Fibroblast of lung (primary cell): ENCODE measurements around the gene UROC1.

ENCODE experiments used
- EZH2 ChIP-seq: IDR thresholded peaks from 2 replicates; pipeline ENCODE4 v1.5.1; 2012; ENCODE audit warnings: low read length, control low read depth, mild to moderate bottlenecking; ENCODE audit errors: missing control alignments
- TF ChIP-seq, protein P1 (sequence below), 2 donors: IDR thresholded peaks in 1 of 2; conservative IDR thresholded peaks in 1 of 2; 1 replicate in 1 of 2; 2 replicates in 1 of 2; pipeline ENCODE4 v1.5.1; 2011 to 2012; ENCODE audit warnings: low read length in 2 of 2, control low read depth in 1 of 2, inconsistent platforms in 1 of 2, low read depth in 1 of 2, mild to moderate bottlenecking in 1 of 2

DNA sequence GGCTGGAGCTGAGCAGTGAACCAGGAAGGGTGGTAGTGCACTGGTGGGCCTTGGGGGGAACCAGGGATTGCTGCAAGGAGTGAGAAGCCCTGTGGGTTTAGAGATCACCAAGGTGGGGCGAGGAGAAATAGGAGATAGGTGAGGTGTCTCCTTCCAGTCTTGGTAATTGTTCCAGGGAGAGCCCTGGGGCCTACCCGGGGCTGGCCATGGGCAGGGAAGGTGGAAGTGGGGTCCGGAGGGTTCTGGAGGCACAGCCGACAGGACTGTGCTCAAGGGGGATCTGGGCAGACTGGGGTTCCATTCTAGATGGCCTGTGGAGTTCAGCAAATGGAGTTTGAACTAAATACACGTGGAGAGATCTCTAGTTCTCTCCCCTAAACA lies 10.8 kb upstream of the UROC1 start:
- TF ChIP-seq, protein P1, sequence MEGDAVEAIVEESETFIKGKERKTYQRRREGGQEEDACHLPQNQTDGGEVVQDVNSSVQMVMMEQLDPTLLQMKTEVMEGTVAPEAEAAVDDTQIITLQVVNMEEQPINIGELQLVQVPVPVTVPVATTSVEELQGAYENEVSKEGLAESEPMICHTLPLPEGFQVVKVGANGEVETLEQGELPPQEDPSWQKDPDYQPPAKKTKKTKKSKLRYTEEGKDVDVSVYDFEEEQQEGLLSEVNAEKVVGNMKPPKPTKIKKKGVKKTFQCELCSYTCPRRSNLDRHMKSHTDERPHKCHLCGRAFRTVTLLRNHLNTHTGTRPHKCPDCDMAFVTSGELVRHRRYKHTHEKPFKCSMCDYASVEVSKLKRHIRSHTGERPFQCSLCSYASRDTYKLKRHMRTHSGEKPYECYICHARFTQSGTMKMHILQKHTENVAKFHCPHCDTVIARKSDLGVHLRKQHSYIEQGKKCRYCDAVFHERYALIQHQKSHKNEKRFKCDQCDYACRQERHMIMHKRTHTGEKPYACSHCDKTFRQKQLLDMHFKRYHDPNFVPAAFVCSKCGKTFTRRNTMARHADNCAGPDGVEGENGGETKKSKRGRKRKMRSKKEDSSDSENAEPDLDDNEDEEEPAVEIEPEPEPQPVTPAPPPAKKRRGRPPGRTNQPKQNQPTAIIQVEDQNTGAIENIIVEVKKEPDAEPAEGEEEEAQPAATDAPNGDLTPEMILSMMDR (conservative IDR thresholded peaks at IDR 0.05 in 1 of 2, IDR thresholded peaks at IDR 0.05 in 1 of 2; ENCODE audit: low read depth in 1 of 2, low read length in 2 of 2) = no peak
- TF ChIP-seq EZH2 = no peak
